ENCODE measurements around the gene ABRAXAS1.

DNA sequence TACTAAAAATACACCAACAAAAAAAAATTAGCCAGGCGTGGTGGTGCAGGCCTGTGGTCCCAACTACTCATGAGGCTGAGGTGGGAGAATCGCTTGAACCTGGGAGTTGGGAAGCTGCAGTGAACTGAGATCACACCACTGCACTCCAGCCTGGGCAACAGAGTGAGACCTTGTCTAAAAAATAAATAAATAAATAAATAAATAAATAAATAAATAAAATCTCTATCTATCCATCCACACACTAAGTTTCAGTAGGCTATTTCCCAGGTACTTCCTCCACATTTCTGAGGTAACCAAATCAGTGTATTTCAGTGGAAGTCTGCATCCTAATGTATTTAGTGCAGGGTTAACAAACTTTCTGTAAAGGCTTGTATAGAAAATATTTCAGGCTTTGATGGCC lies 10.9 kb downstream of the ABRAXAS1 start:
- TF ChIP-seq, protein P1, sequence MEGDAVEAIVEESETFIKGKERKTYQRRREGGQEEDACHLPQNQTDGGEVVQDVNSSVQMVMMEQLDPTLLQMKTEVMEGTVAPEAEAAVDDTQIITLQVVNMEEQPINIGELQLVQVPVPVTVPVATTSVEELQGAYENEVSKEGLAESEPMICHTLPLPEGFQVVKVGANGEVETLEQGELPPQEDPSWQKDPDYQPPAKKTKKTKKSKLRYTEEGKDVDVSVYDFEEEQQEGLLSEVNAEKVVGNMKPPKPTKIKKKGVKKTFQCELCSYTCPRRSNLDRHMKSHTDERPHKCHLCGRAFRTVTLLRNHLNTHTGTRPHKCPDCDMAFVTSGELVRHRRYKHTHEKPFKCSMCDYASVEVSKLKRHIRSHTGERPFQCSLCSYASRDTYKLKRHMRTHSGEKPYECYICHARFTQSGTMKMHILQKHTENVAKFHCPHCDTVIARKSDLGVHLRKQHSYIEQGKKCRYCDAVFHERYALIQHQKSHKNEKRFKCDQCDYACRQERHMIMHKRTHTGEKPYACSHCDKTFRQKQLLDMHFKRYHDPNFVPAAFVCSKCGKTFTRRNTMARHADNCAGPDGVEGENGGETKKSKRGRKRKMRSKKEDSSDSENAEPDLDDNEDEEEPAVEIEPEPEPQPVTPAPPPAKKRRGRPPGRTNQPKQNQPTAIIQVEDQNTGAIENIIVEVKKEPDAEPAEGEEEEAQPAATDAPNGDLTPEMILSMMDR (IDR thresholded peaks at IDR 0.05; ENCODE audit: insufficient read depth, low read length) = no peak
- TF ChIP-seq GABPA (IDR thresholded peaks at IDR 0.05; ENCODE audit: low read depth) (no peak), POLR2AphosphoS5 (IDR thresholded peaks at IDR 0.05; ENCODE audit: low read depth) (no peak), REST (IDR thresholded peaks at IDR 0.05; ENCODE audit: insufficient replicate concordance, low read depth) (no peak), SPI1 (IDR thresholded peaks at IDR 0.05; ENCODE audit: borderline replicate concordance, low read depth) (no peak)
